ENCODE results near the gene PKIG.

GRCh38 chr20:44637042-44637441 lies 54.7 kb downstream of the PKIG start:
- TF ChIP-seq CTCF (IDR thresholded peaks at IDR 0.05; ENCODE audit: poor library complexity) (no peak), EZH2 (IDR thresholded peaks at IDR 0.05; ENCODE audit: borderline replicate concordance) (no peak)
